ENCODE results near the gene LARP1.
"Not testable (repeated sequence)": the region's sequence is repeated elsewhere in the genome, so short reads cannot be mapped to it uniquely, and the experiment has no call there.

The LARP1 gene

DNA sequence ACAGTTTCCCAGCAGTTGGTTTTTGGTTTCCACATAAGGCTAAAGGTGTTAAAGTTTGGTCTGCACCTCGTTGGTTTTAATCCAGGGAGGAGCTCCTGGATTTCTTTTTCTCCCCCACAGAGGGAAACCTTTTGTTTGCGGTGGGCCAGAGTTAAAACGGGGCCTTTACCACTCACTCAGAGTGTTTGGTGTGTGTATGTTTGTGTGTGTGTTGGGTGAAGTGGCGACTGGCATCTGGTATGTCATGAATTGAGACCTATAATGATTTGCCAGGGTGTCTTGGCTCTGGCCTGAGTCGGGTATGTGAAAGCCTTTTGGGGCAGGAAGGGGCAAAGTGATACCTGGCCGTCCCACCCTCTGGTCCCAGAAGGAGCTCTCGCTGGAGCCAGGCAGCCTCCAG, 64.4 kb downstream of the LARP1 start:
- Histone ChIP-seq H3K4me1 (ENCODE audit: control insufficient read depth in 1 of 2, insufficient read depth in 2 of 2, low read length in 2 of 2) (no peaks in the 10 kb centered on the region), H3K27ac (ENCODE audit: low read depth, low read length) (no peak overlapping the region), H3K36me3 (ENCODE audit: control insufficient read depth in 1 of 2, insufficient read depth in 2 of 2, low read length in 2 of 2) (peaks cover 36 to 63% of the 10 kb centered on the region in 2 donors), H3K4me3 (ENCODE audit: low read depth in 1 of 2, low read length in 2 of 2) (no peak overlapping the region), H3K27me3 (ENCODE audit: control insufficient read depth in 1 of 2, insufficient read depth in 2 of 2, low read length in 2 of 2) (no peaks in the 10 kb centered on the region), H3K9me3 (ENCODE audit: control insufficient read depth in 1 of 2, low read length in 2 of 2) (no peaks in the 10 kb centered on the region), H3K9ac (ENCODE audit: low read depth in 1 of 2, low read length in 2 of 2) (no peak overlapping the region)

DNA sequence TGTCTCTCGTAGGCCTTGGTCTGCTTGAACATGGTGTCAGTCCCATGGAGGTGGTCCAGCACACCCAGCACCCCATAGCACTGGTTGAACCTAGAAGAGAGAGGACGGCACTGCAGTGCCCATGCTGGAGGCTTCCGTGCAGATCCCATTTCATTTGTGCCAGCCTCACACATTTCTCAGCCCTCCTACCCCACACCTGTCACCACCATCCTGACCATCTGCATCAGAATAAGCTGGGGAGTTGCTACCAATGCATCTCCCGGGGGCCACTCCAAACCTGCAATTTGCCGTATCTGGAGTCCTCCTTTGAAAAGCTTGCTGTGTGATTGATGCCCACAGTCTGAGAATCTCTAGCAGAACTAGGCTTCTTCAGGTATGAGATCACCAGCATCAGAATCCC, 65.2 kb downstream of the LARP1 start:
- H3K27ac ChIP-seq (ENCODE audit: low read depth, low read length), result no peak overlapping the region
- H3K4me1 ChIP-seq (ENCODE audit: control insufficient read depth in 1 of 2, insufficient read depth in 2 of 2, low read length in 2 of 2), result no peaks in the 10 kb centered on the region
- no peak overlapping the region for H3K4me3 ChIP-seq (ENCODE audit: low read depth in 1 of 2, low read length in 2 of 2)
- no peaks in the 10 kb centered on the region for H3K27me3 ChIP-seq (ENCODE audit: control insufficient read depth in 1 of 2, insufficient read depth in 2 of 2, low read length in 2 of 2)
- peaks cover 30 to 55% of the 10 kb centered on the region in 2 donors for H3K36me3 ChIP-seq (ENCODE audit: control insufficient read depth in 1 of 2, insufficient read depth in 2 of 2, low read length in 2 of 2)
- no peaks in the 10 kb centered on the region for H3K9me3 ChIP-seq (ENCODE audit: control insufficient read depth in 1 of 2, low read length in 2 of 2)
- no peak overlapping the region for H3K9ac ChIP-seq (ENCODE audit: low read depth in 1 of 2, low read length in 2 of 2)

DNA sequence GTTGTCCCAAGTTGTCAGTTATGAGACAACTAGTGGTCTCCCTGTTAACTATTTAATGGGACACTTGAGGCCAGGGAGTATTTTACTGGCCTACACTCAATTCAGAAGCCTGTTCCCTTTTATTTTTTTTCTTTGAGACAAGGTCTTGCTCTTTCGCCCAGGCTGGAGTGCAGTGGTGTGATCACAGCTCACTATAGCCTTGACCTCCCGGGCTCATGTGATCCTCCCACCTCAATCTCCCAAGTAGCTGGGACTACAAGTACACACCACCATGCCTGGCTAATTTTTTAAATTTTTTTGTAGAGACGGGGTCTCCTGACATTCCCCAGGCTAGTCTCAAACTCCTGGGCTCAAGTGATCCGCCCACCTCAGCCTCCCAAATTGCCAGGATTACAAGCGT, 67.7 kb downstream of the LARP1 start:
- H3K36me3 ChIP-seq (ENCODE audit: control insufficient read depth in 1 of 2, insufficient read depth in 2 of 2, low read length in 2 of 2), result peaks cover 20 to 32% of the 10 kb centered on the region in 2 donors
- H3K9ac ChIP-seq (ENCODE audit: low read depth in 1 of 2, low read length in 2 of 2); H3K4me1 ChIP-seq (ENCODE audit: control insufficient read depth in 1 of 2, insufficient read depth in 2 of 2, low read length in 2 of 2); H3K27me3 ChIP-seq (ENCODE audit: control insufficient read depth in 1 of 2, insufficient read depth in 2 of 2, low read length in 2 of 2); H3K4me3 ChIP-seq (ENCODE audit: low read depth in 1 of 2, low read length in 2 of 2); H3K27ac ChIP-seq (ENCODE audit: low read depth, low read length); H3K9me3 ChIP-seq (ENCODE audit: control insufficient read depth in 1 of 2, low read length in 2 of 2): not testable (repeated sequence)

DNA sequence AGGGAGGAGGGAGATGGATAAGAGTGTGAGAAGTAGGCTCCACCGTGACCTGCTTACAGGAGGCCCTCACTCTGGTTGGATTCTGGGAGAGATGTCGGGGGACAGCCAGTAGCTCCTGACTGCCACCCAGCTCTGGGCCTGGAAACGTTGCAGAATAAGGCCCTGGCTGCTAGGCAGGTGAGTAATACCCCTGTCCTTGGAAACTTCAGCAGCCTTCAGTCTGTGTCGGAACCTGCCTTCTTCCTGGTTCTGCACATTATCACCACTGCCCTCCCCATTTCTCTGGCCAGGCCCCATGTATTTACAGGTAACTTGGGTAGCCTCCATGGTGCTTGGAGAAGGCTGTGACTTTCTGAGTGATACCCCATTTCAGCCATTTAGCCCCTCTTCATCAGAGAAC, 68.4 kb downstream of the LARP1 start:
- peaks cover 17 to 30% of the 10 kb centered on the region in 2 donors for H3K36me3 ChIP-seq (ENCODE audit: control insufficient read depth in 1 of 2, insufficient read depth in 2 of 2, low read length in 2 of 2)
- no peaks in the 10 kb centered on the region for H3K9me3 ChIP-seq (ENCODE audit: control insufficient read depth in 1 of 2, low read length in 2 of 2)
- H3K4me3 ChIP-seq (ENCODE audit: low read depth in 1 of 2, low read length in 2 of 2), result no peak overlapping the region
- H3K27me3 ChIP-seq (ENCODE audit: control insufficient read depth in 1 of 2, insufficient read depth in 2 of 2, low read length in 2 of 2), result no peaks in the 10 kb centered on the region
- no peaks in the 10 kb centered on the region for H3K4me1 ChIP-seq (ENCODE audit: control insufficient read depth in 1 of 2, insufficient read depth in 2 of 2, low read length in 2 of 2)
- H3K9ac ChIP-seq (ENCODE audit: low read depth in 1 of 2, low read length in 2 of 2), result no peak overlapping the region
- H3K27ac ChIP-seq (ENCODE audit: low read depth, low read length), result no peak overlapping the region

DNA sequence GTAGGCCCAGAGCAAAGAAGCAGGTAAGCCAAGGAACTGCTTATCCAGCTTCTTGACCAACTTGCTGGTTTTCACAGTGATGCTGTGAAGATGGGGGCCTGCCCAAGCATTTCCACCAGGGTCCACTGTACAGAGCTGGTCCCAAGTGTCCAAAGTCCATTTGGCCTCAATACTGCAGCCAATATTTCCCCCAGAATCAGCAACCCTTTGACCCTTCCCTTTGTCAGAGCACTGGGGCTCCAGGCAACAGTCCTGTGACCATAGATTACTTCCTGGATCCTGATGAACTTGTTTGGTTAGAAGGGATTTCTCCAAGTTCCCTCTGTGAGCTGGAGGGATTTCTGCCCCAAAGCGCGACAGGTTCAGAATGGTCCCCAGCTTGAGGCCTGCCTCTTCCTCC, 68.9 kb downstream of the LARP1 start:
- peaks cover 17 to 32% of the 10 kb centered on the region in 2 donors for H3K36me3 ChIP-seq (ENCODE audit: control insufficient read depth in 1 of 2, insufficient read depth in 2 of 2, low read length in 2 of 2)
- H3K27ac ChIP-seq (ENCODE audit: low read depth, low read length), result no peak overlapping the region
- no peak overlapping the region for H3K9ac ChIP-seq (ENCODE audit: low read depth in 1 of 2, low read length in 2 of 2)
- no peak overlapping the region for H3K4me3 ChIP-seq (ENCODE audit: low read depth in 1 of 2, low read length in 2 of 2)
- H3K9me3 ChIP-seq (ENCODE audit: control insufficient read depth in 1 of 2, low read length in 2 of 2), result no peaks in the 10 kb centered on the region
- H3K4me1 ChIP-seq (ENCODE audit: control insufficient read depth in 1 of 2, insufficient read depth in 2 of 2, low read length in 2 of 2), result no peaks in the 10 kb centered on the region
- no peaks in the 10 kb centered on the region for H3K27me3 ChIP-seq (ENCODE audit: control insufficient read depth in 1 of 2, insufficient read depth in 2 of 2, low read length in 2 of 2)

DNA sequence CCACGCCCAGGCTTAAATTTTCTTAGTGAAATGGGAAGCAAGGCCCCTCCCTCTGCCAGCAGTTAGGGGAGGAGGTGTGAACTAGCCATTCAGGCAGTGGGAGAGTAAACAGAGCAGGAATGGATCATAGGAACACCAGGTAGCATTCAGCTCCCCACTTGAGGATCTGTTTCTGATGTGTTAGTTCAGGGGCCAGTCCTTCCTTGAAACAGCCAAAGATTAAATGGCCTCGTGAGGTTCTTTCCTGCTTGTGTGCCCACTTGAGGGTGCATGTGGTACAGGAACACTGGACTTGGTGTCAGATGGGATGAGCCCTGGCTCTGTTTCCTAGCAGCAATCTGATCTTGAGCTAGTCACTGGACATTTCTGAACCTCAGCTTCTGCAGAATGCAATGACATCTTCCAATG, 74.0 kb downstream of the LARP1 start:
- no peaks in the 10 kb centered on the region for H3K27me3 ChIP-seq (ENCODE audit: control insufficient read depth in 1 of 2, insufficient read depth in 2 of 2, low read length in 2 of 2)
- H3K36me3 ChIP-seq (ENCODE audit: control insufficient read depth in 1 of 2, insufficient read depth in 2 of 2, low read length in 2 of 2), result peaks cover under 1 to 28% of the 10 kb centered on the region in 2 donors
- no peaks in the 10 kb centered on the region for H3K9me3 ChIP-seq (ENCODE audit: control insufficient read depth in 1 of 2, low read length in 2 of 2)
- H3K4me1 ChIP-seq (ENCODE audit: control insufficient read depth in 1 of 2, insufficient read depth in 2 of 2, low read length in 2 of 2), result peaks cover under 1 to 4% of the 10 kb centered on the region in 2 donors
- H3K4me3 ChIP-seq (ENCODE audit: low read depth in 1 of 2, low read length in 2 of 2), result no peak overlapping the region
- no peak overlapping the region for H3K27ac ChIP-seq (ENCODE audit: low read depth, low read length)
- no peak overlapping the region for H3K9ac ChIP-seq (ENCODE audit: low read depth in 1 of 2, low read length in 2 of 2)

DNA sequence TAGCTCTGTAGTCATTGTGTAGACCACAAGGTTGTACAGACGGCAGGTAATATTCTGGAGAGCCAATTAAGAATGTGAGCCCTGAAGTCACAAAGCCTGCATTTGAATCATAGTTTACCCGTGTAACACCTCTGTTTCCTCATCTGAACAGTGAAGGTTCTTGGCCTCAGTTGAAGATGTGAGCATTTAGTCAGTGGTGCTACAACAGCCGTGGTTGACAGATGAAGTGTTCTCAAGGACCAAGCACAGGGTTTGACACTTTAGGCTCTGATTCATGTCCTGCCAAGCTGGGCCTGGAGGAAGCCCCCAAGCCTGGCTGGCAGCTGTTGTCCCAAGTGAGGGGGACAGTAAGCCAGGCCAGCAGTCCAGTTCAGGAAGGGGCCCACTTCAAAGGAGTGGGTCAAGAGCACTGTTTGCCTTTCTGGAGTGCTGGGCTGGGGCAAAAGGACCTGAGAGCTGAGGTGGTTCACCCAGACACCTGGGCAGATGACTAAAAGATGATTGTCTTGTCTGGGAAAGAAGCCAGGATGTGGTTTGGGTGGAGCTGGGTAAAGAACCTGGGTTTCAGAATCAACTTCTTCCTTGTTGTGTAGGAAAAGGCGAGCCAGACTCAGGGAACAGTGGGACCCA, 74.5 kb downstream of the LARP1 start:
- Histone ChIP-seq H3K4me3 (ENCODE audit: low read depth in 1 of 2, low read length in 2 of 2) (no peak overlapping the region), H3K27ac (ENCODE audit: low read depth, low read length) (no peak overlapping the region), H3K27me3 (ENCODE audit: control insufficient read depth in 1 of 2, insufficient read depth in 2 of 2, low read length in 2 of 2) (no peaks in the 10 kb centered on the region), H3K36me3 (ENCODE audit: control insufficient read depth in 1 of 2, insufficient read depth in 2 of 2, low read length in 2 of 2) (peaks cover 0 to 25% of the 10 kb centered on the region in 2 donors), H3K9me3 (ENCODE audit: control insufficient read depth in 1 of 2, low read length in 2 of 2) (no peaks in the 10 kb centered on the region), H3K9ac (ENCODE audit: low read depth in 1 of 2, low read length in 2 of 2) (no peak overlapping the region), H3K4me1 (ENCODE audit: control insufficient read depth in 1 of 2, insufficient read depth in 2 of 2, low read length in 2 of 2) (peaks cover 5 to 8% of the 10 kb centered on the region in 2 donors)

DNA sequence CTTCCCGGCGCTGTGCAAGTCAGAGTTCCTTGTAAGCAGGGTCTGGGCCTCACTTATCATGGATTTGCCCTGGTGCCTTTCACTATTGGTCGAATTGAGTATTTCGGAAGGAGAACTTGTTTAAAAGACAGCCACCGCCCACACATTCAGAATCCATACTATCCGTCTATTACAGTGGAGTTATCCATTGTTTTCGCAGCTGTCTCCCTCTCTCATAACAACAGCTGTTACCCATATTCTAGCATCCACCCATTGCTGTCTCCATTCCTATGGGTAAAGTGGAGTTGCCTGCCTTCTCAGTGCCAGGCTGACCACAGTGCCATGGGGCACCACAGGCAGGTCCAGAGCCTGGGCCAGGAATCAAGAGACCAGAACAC, 75.0 kb downstream of the LARP1 start:
- no peaks in the 10 kb centered on the region for H3K9me3 ChIP-seq (ENCODE audit: control insufficient read depth in 1 of 2, low read length in 2 of 2)
- no peak overlapping the region for H3K4me3 ChIP-seq (ENCODE audit: low read depth in 1 of 2, low read length in 2 of 2)
- H3K36me3 ChIP-seq (ENCODE audit: control insufficient read depth in 1 of 2, insufficient read depth in 2 of 2, low read length in 2 of 2), result peaks cover 0 to 25% of the 10 kb centered on the region in 2 donors
- no peak overlapping the region for H3K27ac ChIP-seq (ENCODE audit: low read depth, low read length)
- H3K9ac ChIP-seq (ENCODE audit: low read depth in 1 of 2, low read length in 2 of 2), result no peak overlapping the region
- H3K4me1 ChIP-seq (ENCODE audit: control insufficient read depth in 1 of 2, insufficient read depth in 2 of 2, low read length in 2 of 2), result peaks cover 7 to 13% of the 10 kb centered on the region in 2 donors
- no peaks in the 10 kb centered on the region for H3K27me3 ChIP-seq (ENCODE audit: control insufficient read depth in 1 of 2, insufficient read depth in 2 of 2, low read length in 2 of 2)

DNA sequence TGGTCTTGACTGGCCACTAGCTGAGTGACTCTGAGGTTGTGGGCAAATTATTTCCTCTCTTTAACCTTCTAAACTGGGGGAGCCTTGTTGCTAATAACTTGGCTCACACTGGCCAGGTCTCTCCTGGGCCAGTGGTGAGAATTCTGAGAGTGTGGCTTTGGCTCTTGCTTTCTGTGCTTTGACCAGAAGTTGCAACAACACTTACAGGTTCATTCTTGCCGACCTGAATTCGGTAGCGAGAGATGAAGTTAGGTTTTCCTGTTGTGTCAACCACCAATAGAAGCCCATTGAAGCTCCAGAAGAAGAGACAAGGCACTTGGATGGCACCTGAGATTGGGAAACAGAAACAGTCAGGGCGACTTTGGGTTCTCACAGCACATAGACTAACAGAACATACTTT, 75.4 kb downstream of the LARP1 start:
- H3K9ac ChIP-seq (ENCODE audit: low read depth in 1 of 2, low read length in 2 of 2), result no peak overlapping the region
- H3K27ac ChIP-seq (ENCODE audit: low read depth, low read length), result no peak overlapping the region
- H3K9me3 ChIP-seq (ENCODE audit: control insufficient read depth in 1 of 2, low read length in 2 of 2), result no peaks in the 10 kb centered on the region
- peaks cover 7 to 15% of the 10 kb centered on the region in 2 donors for H3K4me1 ChIP-seq (ENCODE audit: control insufficient read depth in 1 of 2, insufficient read depth in 2 of 2, low read length in 2 of 2)
- no peaks in the 10 kb centered on the region for H3K27me3 ChIP-seq (ENCODE audit: control insufficient read depth in 1 of 2, insufficient read depth in 2 of 2, low read length in 2 of 2)
- no peak overlapping the region for H3K4me3 ChIP-seq (ENCODE audit: low read depth in 1 of 2, low read length in 2 of 2)
- peaks cover 0 to 25% of the 10 kb centered on the region in 2 donors for H3K36me3 ChIP-seq (ENCODE audit: control insufficient read depth in 1 of 2, insufficient read depth in 2 of 2, low read length in 2 of 2)

DNA sequence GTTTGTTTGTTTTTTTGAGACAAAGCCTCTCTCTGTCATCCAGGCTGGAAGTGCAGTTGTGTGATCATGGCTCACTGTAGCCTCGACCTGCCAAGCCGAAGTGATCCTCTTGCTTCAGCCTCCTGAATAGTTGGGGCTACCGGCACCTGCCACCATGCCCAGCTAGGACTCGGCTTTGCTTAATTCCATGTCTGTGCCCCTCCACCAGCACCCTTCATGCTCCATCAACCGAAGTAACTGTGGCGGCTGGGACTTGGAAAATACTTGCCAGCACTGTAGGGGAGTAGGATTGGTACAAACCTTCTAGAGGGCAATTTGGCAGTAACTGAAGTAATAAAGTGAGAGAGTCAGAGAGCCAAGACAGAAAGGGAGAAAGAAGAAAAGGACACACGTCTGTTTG, 76.3 kb downstream of the LARP1 start:
- Histone ChIP-seq H3K27me3 (ENCODE audit: control insufficient read depth in 1 of 2, insufficient read depth in 2 of 2, low read length in 2 of 2) (no peaks in the 10 kb centered on the region), H3K4me1 (ENCODE audit: control insufficient read depth in 1 of 2, insufficient read depth in 2 of 2, low read length in 2 of 2) (peaks cover 11 to 18% of the 10 kb centered on the region in 2 donors), H3K4me3 (ENCODE audit: low read depth in 1 of 2, low read length in 2 of 2) (no peak overlapping the region), H3K27ac (ENCODE audit: low read depth, low read length) (no peak overlapping the region), H3K36me3 (ENCODE audit: control insufficient read depth in 1 of 2, insufficient read depth in 2 of 2, low read length in 2 of 2) (peaks cover 0 to 25% of the 10 kb centered on the region in 2 donors), H3K9me3 (ENCODE audit: control insufficient read depth in 1 of 2, low read length in 2 of 2) (no peaks in the 10 kb centered on the region), H3K9ac (ENCODE audit: low read depth in 1 of 2, low read length in 2 of 2) (no peak overlapping the region)

DNA sequence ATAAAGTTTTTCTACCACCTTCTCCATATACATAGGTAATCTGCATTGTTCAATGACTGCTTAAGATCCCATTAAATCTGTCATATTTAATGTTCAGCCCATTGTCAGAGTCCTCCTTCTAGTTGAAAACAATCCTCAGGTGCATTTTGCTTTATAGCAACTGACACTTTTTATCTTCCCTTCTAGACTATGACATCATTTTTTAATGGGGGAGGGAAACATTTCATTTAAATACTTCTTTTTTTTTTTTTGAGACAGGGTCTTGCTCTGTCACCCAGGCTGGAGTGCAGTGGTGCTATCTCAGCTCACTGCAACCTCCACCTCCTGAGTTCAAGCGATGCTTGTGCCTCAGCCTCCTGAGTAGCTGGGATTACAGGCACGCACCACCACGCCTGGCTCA, 77.6 kb downstream of the LARP1 start:
- H3K27ac ChIP-seq (ENCODE audit: low read depth, low read length); H3K27me3 ChIP-seq (ENCODE audit: control insufficient read depth in 1 of 2, insufficient read depth in 2 of 2, low read length in 2 of 2); H3K4me3 ChIP-seq (ENCODE audit: low read depth in 1 of 2, low read length in 2 of 2); H3K9ac ChIP-seq (ENCODE audit: low read depth in 1 of 2, low read length in 2 of 2); H3K9me3 ChIP-seq (ENCODE audit: control insufficient read depth in 1 of 2, low read length in 2 of 2): not testable (repeated sequence)
- peaks cover 21% of the 10 kb centered on the region in 2 donors for H3K4me1 ChIP-seq (ENCODE audit: control insufficient read depth in 1 of 2, insufficient read depth in 2 of 2, low read length in 2 of 2)
- peaks cover 0 to 25% of the 10 kb centered on the region in 2 donors for H3K36me3 ChIP-seq (ENCODE audit: control insufficient read depth in 1 of 2, insufficient read depth in 2 of 2, low read length in 2 of 2)
